DMS 273 treated with DMSO at 0.1 percent for 48 hours (cell line): ENCODE results near the gene ARRDC1.

Experiments used
- DNase-seq: peaks from one replicate; lab custom pipeline; 2025; lab: John Stamatoyannopoulos, UW

ARRDC1 gene

DNA sequence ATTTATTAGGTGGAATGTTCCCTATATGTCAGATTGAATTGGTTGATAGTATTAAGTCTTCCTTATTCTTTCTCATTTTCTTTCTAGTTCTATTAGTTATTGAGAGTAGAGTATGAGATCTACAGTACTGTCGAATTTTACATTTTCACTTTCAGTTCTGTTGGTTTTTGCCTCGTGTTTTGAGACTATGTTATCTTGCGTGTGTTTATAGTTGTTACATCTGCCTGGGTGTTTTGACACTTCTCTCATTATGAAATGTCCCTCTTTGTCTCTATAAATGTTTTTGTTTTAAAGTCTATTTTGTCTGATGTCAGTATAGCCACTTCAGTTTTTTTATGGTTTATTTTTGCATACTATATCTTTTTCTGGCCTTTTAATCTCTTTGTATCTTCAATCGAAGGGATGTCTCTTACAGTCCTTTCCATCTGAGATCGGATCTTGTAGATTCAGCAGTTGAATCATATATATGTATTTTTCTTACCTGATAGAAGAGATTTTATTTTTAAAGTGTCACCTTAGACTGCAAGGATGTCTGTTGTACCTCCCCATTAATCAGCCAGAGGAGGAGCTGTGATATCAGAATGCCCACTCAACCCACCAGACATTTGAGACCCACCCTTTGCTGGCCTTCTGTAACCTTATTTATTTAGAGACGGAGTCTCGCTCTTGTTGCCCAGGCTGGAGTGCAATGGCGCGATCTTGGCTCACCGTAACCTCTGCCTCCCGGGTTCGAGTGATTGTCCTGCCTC, 34.0 kb downstream of the ARRDC1 start:
- no peak for DNase-seq

DNA sequence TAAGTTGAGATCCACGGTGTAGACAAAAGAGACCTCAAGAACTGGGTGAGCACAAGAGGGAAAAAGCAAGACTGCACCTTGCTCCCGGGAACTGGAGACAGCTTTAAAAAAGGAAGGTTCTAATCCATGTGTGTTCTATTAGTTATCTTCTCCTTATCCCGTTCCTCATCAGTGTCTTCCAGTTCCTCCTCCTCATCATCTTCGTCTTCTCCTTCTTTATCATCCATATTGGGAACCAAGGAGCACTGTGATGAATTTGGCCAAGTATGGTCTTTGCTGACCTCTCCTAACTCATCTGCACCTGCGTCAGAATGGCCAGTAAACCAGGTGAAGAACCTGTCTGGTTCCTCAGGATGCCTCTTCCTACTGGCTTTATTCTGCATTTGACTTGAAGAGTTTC, 35.4 kb downstream of the ARRDC1 start:
- DNase-seq = no peak

- DNase-seq = no peak
These were observed 36.7 kb downstream of the ARRDC1 start for GRCh38 chr9:137642118-137642601.

- DNase-seq = no peak
These were observed 37.4 kb downstream of the ARRDC1 start for GRCh38 chr9:137642892-137643291.

- DNase-seq = no peak
These were observed 38.4 kb downstream of the ARRDC1 start for GRCh38 chr9:137643921-137644320.

- DNase-seq = no peak
These were observed 39.7 kb downstream of the ARRDC1 start for GRCh38 chr9:137645211-137645610.

- DNase-seq = no peak
These were observed 40.9 kb downstream of the ARRDC1 start for GRCh38 chr9:137646341-137646740.

DNA sequence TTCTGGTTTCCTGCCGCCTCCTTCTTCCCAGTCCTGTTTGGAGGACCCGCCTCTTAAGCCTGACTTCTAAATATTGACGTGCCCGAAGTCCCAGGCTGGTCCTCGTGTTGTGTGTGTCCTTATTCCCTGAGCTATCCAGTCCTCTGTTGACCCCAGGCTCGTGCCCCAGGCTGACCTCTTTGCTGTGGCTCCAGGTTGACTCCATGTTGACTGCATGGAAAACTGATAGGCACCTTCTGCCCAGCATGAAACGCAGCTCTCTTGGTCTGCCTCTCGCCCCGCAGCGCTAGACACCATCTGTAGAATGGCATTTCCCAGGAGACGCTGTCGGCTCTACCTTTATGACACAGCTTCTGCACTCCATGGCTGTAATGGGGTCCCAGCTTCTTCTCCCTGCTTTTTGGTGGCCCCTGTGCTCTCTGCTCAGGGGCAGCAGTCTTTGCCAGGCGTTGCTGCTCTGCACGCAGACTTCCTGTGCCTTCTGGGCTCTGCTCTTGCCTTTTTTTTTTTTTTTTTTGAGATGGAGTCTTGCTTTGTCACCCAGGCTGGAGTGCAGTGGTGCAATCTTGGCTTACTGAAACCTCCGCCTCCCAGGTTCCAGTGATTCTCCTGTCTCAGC, 41.7 kb downstream of the ARRDC1 start:
- DNase-seq = no peak

DNA sequence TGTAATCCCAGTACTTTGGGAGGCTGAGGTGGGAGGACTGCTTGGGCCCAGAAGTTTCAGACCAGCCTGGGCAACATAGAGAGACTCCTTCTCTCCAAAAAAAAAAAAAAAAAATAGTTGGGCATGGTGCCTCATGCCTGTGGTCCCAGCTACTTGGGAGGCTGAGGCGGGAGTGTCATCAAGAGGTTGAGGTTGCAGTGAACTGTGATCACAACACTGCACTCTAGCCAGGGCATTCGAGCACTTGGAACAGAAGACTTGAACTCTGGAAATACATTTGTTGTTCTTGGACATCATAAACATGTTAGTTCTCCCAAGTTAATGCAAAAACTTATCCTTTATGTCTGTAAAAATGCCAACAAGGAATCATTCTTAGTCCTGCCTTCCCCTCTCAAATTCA, 42.9 kb downstream of the ARRDC1 start:
- no peak for DNase-seq

DNA sequence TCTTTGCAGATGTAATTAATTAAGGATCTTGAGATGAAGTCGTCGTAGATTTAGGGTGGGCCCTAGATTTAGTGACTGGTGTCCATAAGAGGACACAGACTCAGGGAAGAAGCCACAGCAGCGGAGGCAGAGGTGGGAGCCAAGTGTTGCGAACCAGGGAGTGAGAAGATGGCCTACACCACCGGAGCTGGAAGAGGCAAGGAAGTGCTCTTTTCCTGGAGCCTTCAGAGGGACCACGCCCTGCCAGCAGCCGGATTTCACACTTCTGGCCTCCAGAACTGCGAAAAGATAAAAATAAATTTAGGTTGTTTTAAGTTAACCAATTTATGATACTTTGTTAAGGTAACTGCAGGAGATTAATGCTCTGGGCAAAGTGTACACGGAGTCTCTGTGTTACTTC, 44.1 kb downstream of the ARRDC1 start:
- no peak for DNase-seq

DNA sequence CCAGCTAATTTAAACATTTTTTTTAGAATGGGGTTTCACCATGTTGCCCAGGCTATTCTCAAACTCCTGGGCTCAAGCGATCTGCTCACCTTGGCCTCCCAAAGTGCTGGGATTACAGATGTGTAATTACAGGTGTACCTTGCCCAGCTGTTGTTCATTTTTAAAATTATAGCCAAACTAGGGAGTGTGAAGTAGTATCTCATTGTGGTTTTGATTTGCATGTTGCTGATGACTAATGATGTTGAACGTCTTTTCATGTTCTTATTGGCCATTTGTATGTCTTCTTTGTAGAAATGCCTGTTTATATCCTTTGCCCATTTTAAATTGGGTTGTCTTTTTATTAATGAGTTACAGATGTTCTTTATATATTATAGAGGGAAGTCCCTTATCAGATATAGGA, 44.8 kb downstream of the ARRDC1 start:
- no peak for DNase-seq

DNA sequence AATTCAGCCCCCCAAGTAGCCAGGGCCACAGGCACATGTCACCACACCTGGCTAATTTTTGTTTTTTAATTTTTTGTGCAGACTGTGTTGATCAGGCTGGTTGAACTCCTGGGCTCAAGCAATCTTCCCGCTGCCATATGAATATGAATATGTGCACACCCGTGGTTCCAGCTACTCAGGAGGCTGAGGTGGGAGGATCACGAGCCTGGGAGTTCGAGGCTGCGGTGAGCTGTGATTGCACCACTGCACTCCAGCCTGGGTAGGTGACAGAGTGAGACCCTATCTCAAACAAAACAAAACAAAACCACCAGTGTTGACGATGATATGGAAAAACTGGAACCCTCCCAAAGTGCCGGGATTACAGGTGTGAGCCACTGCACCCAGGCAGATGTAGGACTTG, 45.3 kb downstream of the ARRDC1 start:
- DNase-seq = no peak

- DNase-seq = no peak
These were observed 50.9 kb downstream of the ARRDC1 start for GRCh38 chr9:137656416-137656815.

DNA sequence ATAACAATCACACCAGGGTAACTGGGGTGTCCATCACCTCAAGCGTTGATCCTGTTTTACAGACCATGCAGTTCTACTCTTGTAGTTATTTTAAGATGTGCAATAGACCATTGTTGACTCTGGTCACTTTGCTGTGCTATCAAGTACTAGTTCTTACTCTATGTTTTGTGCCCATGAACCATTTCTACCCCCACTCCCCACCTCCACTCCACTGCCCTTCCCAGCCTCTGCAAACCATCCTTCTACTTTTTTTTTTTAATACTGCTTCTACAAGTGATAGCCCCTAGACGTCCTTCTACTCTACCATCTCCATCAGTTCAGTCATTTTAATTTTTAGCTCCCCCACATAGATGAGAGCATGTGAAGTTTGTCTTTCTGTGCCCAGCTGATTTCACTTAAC, 52.1 kb downstream of the ARRDC1 start:
- DNase-seq = no peak

GRCh38 chr9:137658781-137659180, 53.3 kb downstream of the ARRDC1 start:
- DNase-seq = no peak

DNA sequence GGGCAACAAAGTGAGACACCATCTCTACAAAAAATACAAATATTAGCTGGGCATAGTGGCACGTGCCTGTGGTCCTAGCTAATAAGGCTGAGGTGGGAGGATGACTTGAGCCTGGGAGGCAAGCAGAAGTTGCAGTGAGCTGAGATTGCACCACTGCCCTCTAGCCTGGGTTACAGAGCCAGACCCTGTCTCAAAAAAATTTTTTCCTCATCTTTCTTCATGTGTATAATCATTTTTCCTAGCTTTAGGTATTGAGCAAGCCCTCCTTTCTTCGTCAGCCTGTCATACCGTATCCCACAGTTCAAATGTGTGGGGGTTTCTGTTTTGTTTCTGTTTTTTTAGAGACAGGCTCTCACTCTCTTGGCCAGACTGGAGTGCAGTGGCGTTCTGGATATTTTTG, 54.7 kb downstream of the ARRDC1 start:
- DNase-seq = no peak

DNA sequence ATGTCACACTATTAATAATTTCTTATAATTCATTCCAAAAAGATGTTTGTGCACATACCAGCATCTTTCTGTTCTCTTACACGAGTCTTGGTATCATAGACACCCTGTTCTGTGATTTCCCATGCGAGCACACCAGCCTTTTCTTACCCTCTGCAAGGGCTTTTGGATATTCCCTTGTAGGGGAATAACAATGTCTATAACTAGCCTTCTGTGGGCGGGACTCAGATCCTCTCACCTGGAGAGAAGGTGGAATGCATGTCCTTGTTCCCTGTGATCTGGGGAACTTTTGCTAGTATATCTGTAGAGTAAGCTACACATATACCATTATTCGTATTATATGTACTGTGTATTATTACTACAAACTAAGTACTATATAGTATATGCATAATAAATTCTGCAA, 58.1 kb downstream of the ARRDC1 start:
- no peak for DNase-seq

GRCh38 chr9:137664676-137665075, 59.2 kb downstream of the ARRDC1 start:
- no peak for DNase-seq
